Activated naive CD8-positive, alpha-beta T cell treated with anti-CD3 and anti-CD28 coated beads for 36 hours (primary cell): ENCODE results near the gene CDC42EP3. TPM values are rescaled to one million over a fixed set of nuclear protein-coding genes. Genes with fewer than 3 reads are reported as not detected.

Experiments
- DNase-seq: peaks from one replicate; pipeline ENCODE4 v3.0.0; 2021
- H3K27ac Mint-ChIP-seq: one replicate; pipeline ENCODE4 v1.8.0; 2022; ENCODE audit warnings: mild to moderate bottlenecking, moderate library complexity, mixed read lengths
- H3K27me3 Mint-ChIP-seq: one replicate; pipeline ENCODE4 v1.8.0; 2022; ENCODE audit warnings: mild to moderate bottlenecking, mixed read lengths
- H3K36me3 Mint-ChIP-seq: one replicate; pipeline ENCODE4 v1.8.0; 2021; ENCODE audit warnings: mild to moderate bottlenecking, mixed read lengths
- H3K4me1 Mint-ChIP-seq: one replicate; pipeline ENCODE4 v1.8.0; 2021; ENCODE audit warnings: mixed read lengths
- H3K4me3 Mint-ChIP-seq: one replicate; pipeline ENCODE4 v1.8.0; 2022; ENCODE audit warnings: mild to moderate bottlenecking, moderate library complexity, mixed read lengths
- H3K9me3 Mint-ChIP-seq: one replicate; pipeline ENCODE4 v1.8.0; 2022; ENCODE audit warnings: mixed read lengths
- total RNA-seq, 2 experiments: library from RNA; stranded (reverse); gene quantifications; one replicate each; pipeline ENCODE4 v1.2.3, GENCODE V29; 2021

Gene CDC42EP3
- total RNA-seq, 2 experiments from 2014 or later: 18.6 to 22.2 TPM

DNA sequence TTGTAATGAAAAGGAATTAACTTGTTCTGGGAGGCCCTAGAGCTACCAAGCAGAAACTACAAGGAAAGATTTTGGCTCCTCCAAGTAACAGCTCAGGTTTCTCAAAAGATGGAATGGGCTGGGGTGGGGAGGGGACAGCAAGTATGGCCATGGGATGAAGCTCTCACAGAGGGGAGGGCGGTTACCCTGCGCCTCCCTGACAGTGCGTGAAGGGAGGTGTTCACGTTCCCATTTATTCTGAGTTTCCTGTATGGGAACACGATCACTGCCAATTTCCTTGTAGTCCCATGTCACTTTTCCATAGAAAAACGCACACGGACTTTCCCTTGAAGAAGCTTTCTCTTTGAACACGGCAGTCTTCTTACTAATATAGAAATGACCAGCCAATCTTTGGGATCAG, 17.0 kb downstream of the CDC42EP3 start:
- Mint-ChIP-seq H3K4me1 (peaks cover 74% of the 10 kb centered on the region), H3K27me3 (no peaks in the 10 kb centered on the region), H3K36me3 (peaks cover 44% of the 10 kb centered on the region), H3K9me3 (peaks cover 4% of the 10 kb centered on the region), H3K27ac (peak overlapping the region; percentile 82), H3K4me3 (peak overlapping the region; percentile 58)
- no peak for DNase-seq

DNA sequence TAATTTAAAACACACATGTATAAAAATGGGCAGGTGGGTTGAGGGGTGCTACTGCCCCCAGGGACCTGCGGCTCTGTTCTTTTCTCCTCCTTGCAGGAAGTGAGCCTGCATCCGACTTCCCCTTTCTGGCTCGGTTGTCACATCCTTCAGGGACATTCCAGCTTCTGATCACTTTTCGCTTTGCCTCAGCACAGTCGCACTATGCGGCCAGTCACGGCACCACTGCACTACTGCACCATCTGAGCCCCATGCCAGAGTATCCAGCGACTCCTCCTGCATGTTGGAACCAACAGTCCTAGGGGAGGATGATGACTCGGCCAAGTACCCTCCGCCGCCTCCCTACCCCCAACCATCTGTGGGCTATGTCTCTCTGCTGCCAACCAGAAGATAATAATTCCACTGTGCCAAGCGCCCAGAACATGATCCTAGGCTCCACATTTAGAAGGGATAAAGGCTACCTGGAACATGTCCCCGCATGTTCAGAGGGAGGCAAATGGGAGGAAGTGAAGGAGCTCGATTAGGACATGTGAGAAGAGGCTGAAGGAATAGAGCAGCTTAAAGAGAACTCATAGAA, 17.6 kb downstream of the CDC42EP3 start:
- Mint-ChIP-seq H3K27ac (peak overlapping the region; percentile 82), H3K4me3 (peak overlapping the region; percentile 56), H3K9me3 (peaks cover 4% of the 10 kb centered on the region), H3K27me3 (no peaks in the 10 kb centered on the region), H3K36me3 (peaks cover 43% of the 10 kb centered on the region), H3K4me1 (peaks cover 70% of the 10 kb centered on the region)
- peak; percentile 13 for DNase-seq

DNA sequence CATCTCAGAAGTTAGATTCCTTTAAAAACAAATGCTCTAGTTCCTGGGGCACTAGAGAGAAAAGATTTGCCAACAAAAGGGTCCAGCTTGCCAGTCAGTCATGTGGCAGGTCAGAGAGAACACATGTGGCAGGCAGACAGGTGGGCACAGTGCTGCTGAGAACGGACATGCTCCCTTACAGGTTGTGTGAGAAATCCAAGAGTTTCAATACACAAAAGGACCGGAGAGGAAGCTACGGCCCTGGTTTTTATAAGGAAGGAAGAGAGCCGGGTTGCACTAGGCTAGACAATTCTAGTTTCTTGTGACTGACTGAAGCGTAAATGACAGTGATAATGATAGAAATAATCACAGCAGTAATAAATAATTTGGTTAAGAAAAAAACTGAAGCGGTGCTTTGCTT, 18.3 kb downstream of the CDC42EP3 start:
- H3K27me3 Mint-ChIP-seq: no peaks in the 10 kb centered on the region
- DNase-seq: no peak
- H3K4me3 Mint-ChIP-seq: no peak overlapping the region
- H3K9me3 Mint-ChIP-seq: peaks cover 3% of the 10 kb centered on the region
- H3K4me1 Mint-ChIP-seq: peaks cover 71% of the 10 kb centered on the region
- H3K36me3 Mint-ChIP-seq: peaks cover 45% of the 10 kb centered on the region
- peak overlapping the region; percentile 52 for H3K27ac Mint-ChIP-seq

DNA sequence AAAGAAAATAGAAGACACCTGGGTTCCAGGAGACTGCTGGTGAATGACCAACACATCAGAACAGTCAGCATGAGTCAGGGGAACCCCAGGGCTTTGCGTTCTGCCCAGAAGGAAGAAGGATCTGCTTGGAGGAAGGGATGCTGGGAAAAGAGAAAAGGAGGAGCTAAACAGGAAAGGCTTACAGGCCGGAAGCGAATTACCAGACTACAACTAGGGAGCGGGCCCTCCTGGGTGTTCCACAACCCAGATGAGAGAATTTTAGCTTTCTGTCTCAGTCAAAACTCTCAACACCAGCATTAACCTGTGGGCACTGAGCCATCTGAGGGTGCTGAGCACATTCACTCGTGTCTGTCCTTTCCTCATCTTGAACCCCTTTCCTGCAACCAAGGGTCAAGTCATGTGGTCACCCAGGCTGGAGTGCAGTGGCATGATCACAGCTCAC, 19.2 kb downstream of the CDC42EP3 start:
- Mint-ChIP-seq H3K27ac (peak overlapping the region; percentile 68), H3K4me1 (peaks cover 75% of the 10 kb centered on the region), H3K9me3 (peaks cover 8% of the 10 kb centered on the region), H3K27me3 (no peaks in the 10 kb centered on the region), H3K36me3 (peaks cover 49% of the 10 kb centered on the region), H3K4me3 (no peak overlapping the region)
- no peak for DNase-seq

DNA sequence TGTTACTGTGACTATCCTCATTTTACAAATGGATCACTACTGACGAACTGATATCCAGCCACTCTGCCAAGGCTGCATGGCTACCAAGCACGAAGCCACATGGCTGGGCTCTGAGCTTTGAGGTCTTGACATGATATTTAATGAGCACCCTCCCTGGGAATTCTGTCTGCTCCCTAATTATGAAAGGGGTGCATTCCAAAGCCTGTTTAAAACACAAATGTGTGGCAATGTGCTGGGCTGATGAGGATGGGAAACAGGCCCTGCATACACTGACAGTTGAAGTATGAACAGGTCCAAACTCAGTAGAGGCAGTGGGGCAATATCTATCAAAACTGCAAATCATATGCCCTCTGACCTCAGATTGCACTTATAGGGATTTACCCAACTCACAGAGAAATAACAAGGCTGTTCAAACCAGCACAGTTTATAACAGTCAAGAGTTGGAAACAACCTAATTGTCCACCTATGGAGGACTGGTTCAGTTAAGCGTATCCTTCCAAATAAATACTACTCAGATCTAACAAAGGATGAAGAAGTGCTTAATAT, 20.8 kb downstream of the CDC42EP3 start:
- Mint-ChIP-seq H3K36me3 (peaks cover 60% of the 10 kb centered on the region), H3K4me1 (peaks cover 77% of the 10 kb centered on the region), H3K27ac (peak overlapping the region; percentile 32), H3K9me3 (peaks cover 10% of the 10 kb centered on the region), H3K4me3 (no peak overlapping the region), H3K27me3 (no peaks in the 10 kb centered on the region)
- DNase-seq: no peak

DNA sequence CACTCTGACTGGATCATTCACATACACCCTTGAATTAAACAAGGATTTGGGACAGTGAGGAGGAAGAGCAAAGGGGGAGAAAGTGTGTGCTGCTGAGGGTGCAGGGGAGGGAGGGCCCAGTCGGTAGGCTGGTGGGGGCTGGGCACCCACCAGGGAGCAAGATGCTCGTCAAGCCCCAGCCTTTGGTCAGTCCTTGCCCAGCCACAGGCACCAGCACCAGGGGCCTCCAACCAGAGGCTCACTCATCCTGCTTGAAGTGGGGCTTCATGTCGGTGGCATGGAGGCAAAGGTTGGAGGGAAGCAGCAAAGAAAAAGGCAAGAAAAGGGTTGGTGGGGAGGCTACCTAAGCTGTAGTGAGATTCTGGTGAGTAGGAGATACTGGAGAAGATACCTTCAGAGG, 21.9 kb downstream of the CDC42EP3 start:
- no peak for DNase-seq
- Mint-ChIP-seq H3K36me3 (peaks cover 60% of the 10 kb centered on the region), H3K4me3 (no peak overlapping the region), H3K27me3 (no peaks in the 10 kb centered on the region), H3K4me1 (peaks cover 74% of the 10 kb centered on the region), H3K27ac (no peak overlapping the region), H3K9me3 (peaks cover 10% of the 10 kb centered on the region)

DNA sequence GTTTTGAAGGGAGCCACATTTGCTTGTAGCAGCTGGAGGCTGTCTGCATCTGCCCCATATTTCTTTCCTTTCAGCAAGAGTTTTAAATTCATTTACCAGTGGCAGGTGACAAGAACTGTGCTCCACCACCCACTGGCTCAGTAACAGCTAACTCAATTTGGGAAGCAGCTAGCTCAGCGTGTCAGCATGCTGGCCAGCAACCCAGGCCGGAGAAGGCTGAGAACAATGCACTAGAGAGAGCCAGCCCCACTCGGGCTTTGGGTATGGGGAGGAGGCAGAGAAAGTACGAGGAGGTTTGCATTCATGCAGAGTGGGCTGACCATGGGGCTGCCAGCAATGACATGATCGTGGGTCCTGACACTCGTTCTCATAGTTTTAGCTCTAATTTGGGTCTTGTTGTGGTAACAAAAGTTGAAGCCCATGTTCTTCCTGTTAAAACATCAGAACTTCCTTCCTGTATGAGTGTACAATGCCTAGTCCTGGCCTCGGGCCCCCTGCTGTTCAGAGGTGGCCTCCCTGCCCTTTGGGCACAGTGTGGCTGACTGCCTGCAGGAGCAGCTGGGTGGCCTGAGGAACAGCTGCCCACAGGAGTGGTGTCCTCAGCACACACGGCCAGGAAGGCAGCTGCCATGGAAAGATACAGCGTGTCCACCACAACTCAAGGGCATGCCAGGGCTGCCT, 23.0 kb downstream of the CDC42EP3 start:
- H3K27me3 Mint-ChIP-seq: no peaks in the 10 kb centered on the region
- H3K9me3 Mint-ChIP-seq: peaks cover 12% of the 10 kb centered on the region
- peak; percentile 23 for DNase-seq
- H3K4me1 Mint-ChIP-seq: peaks cover 75% of the 10 kb centered on the region
- peaks cover 67% of the 10 kb centered on the region for H3K36me3 Mint-ChIP-seq
- no peak overlapping the region for H3K4me3 Mint-ChIP-seq
- peak overlapping the region; percentile 80 for H3K27ac Mint-ChIP-seq

DNA sequence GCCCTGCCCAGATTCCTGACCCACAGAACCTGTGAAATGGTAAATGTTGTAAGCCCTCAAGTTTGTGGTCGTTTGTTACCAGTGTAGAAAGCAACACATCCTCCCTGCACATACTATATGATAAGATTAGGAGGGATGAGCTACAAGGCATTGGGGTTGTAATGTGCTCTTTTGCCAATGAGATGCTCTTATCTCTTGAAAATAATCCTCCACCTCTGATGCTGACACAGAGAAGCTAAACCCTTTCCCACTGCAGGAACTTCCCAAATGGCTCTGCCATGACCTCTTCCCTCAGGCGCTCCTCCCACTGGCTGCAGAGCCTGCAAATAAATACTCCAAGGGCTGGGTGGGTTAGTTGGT, 23.5 kb downstream of the CDC42EP3 start:
- H3K4me1 Mint-ChIP-seq: peaks cover 75% of the 10 kb centered on the region
- no peak for DNase-seq
- no peak overlapping the region for H3K4me3 Mint-ChIP-seq
- peaks cover 70% of the 10 kb centered on the region for H3K36me3 Mint-ChIP-seq
- H3K9me3 Mint-ChIP-seq: peaks cover 12% of the 10 kb centered on the region
- peak overlapping the region; percentile 80 for H3K27ac Mint-ChIP-seq
- H3K27me3 Mint-ChIP-seq: no peaks in the 10 kb centered on the region

DNA sequence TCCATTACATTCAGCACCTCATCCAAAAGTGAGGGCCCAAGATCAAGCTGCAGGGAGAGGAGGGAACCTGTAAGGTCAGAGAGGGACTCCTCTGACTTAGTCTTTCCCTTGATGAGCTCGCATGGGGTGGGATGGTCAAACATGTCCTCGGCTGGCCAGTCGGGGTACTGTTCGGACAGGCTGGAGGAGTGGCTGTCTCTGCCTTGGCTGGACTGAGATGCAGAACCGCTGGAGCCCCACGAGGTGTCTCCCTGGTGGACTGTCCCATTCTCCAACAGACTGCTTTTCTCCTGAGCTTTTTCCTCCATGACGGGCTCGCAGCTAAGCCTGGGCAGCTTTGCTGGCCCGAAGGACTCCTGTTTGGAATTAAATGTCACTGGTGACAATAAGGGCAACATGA, 25.6 kb downstream of the CDC42EP3 start:
- DNase-seq: no peak
- peak overlapping the region; percentile 61 for H3K27ac Mint-ChIP-seq
- H3K36me3 Mint-ChIP-seq: peaks cover 78% of the 10 kb centered on the region
- peaks cover 16% of the 10 kb centered on the region for H3K9me3 Mint-ChIP-seq
- peaks cover 75% of the 10 kb centered on the region for H3K4me1 Mint-ChIP-seq
- no peaks in the 10 kb centered on the region for H3K27me3 Mint-ChIP-seq
- H3K4me3 Mint-ChIP-seq: no peak overlapping the region

- no peak for DNase-seq
- no peaks in the 10 kb centered on the region for H3K27me3 Mint-ChIP-seq
- peaks cover 70% of the 10 kb centered on the region for H3K4me1 Mint-ChIP-seq
- H3K36me3 Mint-ChIP-seq: peaks cover 76% of the 10 kb centered on the region
- peak overlapping the region; percentile 61 for H3K27ac Mint-ChIP-seq
- H3K9me3 Mint-ChIP-seq: peaks cover 16% of the 10 kb centered on the region
- no peak overlapping the region for H3K4me3 Mint-ChIP-seq
Observed at GRCh38 chr2:37645362-37645761, 26.1 kb downstream of the CDC42EP3 start.

DNA sequence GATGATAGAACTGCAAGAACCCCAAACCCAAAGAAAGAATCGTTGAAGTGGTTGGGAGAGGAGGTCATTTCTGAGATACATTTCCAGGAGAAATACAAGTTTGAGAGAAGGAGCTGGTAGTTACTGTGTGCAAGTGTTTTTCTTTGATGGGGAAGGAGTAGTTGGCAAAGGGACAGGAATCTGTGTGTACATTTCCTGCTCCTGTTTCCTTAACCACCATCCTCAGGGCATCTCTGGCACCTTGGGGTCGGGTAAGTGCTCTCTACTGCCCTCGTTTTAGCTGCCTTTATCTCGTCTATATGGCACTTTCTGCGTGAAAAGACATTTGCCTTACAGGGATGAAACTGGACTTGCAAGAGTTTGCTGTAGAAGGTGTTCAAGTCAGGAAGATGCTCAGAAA, 27.3 kb downstream of the CDC42EP3 start:
- H3K4me3 Mint-ChIP-seq: no peak overlapping the region
- peaks cover 83% of the 10 kb centered on the region for H3K36me3 Mint-ChIP-seq
- peaks cover 16% of the 10 kb centered on the region for H3K9me3 Mint-ChIP-seq
- H3K4me1 Mint-ChIP-seq: peaks cover 66% of the 10 kb centered on the region
- DNase-seq: no peak
- H3K27ac Mint-ChIP-seq: peak overlapping the region; percentile 42
- H3K27me3 Mint-ChIP-seq: no peaks in the 10 kb centered on the region

DNA sequence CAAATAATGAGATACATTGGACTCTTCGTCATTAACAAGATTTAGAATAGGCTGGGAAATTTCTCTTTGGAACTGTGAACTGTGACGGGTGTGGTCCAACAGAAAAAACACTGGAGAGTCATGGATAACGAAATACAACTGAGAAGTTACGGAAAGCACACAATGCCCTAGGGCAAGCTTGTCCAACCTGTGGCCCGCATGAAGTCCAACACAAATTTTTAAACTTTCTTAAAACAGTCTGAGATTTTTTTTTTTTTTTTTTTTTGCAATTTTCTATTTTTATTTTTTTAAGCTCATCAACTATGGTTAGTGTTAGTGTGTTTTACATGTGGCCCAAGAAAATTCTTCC, 27.7 kb downstream of the CDC42EP3 start:
- no peak overlapping the region for H3K4me3 Mint-ChIP-seq
- H3K27me3 Mint-ChIP-seq: no peaks in the 10 kb centered on the region
- no peak for DNase-seq
- H3K36me3 Mint-ChIP-seq: peaks cover 80% of the 10 kb centered on the region
- peaks cover 16% of the 10 kb centered on the region for H3K9me3 Mint-ChIP-seq
- H3K4me1 Mint-ChIP-seq: peaks cover 68% of the 10 kb centered on the region
- H3K27ac Mint-ChIP-seq: peak overlapping the region; percentile 17

- Mint-ChIP-seq H3K4me3 (no peak overlapping the region), H3K4me1 (peaks cover 62% of the 10 kb centered on the region), H3K27ac (peak overlapping the region; percentile 47), H3K9me3 (peaks cover 13% of the 10 kb centered on the region), H3K27me3 (no peaks in the 10 kb centered on the region), H3K36me3 (peaks cover 75% of the 10 kb centered on the region)
- DNase-seq: no peak
Observed at GRCh38 chr2:37642907-37643729, 28.3 kb downstream of the CDC42EP3 start.

- H3K27ac Mint-ChIP-seq: peak overlapping the region; percentile 30
- peaks cover 6% of the 10 kb centered on the region for H3K9me3 Mint-ChIP-seq
- peaks cover 59% of the 10 kb centered on the region for H3K4me1 Mint-ChIP-seq
- H3K36me3 Mint-ChIP-seq: peaks cover 60% of the 10 kb centered on the region
- no peak overlapping the region for H3K4me3 Mint-ChIP-seq
- no peak for DNase-seq
- H3K27me3 Mint-ChIP-seq: no peaks in the 10 kb centered on the region
Observed at GRCh38 chr2:37641582-37642171, 29.8 kb downstream of the CDC42EP3 start.

DNA sequence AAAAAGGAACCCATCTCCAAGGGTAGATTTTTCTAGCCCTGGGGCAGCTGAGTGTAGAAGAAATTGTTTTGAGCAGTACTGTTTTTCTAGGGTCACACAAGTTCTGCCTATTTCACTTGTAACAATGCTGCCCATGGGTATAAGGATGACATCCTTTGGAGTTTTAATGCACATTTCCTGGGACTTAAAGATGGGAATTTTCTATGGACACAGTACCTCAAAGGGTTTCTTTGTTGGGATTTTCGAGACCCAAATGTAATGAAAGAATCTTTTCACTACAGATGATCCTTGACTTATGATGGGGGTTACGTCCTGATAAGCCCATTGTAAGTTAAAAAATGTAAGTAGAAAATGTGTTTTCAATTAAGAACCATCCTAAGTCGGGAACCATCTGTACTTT, 31.8 kb downstream of the CDC42EP3 start:
- Mint-ChIP-seq H3K27ac (no peak overlapping the region), H3K27me3 (no peaks in the 10 kb centered on the region), H3K4me1 (peaks cover 61% of the 10 kb centered on the region), H3K4me3 (no peak overlapping the region), H3K36me3 (peaks cover 45% of the 10 kb centered on the region), H3K9me3 (peaks cover 6% of the 10 kb centered on the region)
- no peak for DNase-seq
